Dermis blood vessel endothelial cell (primary cell): ENCODE results near the gene MRPS35. TPM values are rescaled to one million over a fixed set of nuclear protein-coding genes. Genes with fewer than 3 reads are reported as not detected.
A peak's percentile ranks its signal among the peaks of the same experiment; 100 is the strongest.

Experiments
- DNase-seq: peaks from one replicate; pipeline ENCODE4 v3.0.0; 2010
- total RNA-seq: library from RNA; depleted of rRNA; stranded (reverse); fragments of >200 nt; gene quantifications from 2 replicates; pipeline ENCODE4 v1.2.3, GENCODE V29; 2014

The MRPS35 gene
- 46.3 and 48.5 TPM in 2 replicates for total RNA-seq

DNA sequence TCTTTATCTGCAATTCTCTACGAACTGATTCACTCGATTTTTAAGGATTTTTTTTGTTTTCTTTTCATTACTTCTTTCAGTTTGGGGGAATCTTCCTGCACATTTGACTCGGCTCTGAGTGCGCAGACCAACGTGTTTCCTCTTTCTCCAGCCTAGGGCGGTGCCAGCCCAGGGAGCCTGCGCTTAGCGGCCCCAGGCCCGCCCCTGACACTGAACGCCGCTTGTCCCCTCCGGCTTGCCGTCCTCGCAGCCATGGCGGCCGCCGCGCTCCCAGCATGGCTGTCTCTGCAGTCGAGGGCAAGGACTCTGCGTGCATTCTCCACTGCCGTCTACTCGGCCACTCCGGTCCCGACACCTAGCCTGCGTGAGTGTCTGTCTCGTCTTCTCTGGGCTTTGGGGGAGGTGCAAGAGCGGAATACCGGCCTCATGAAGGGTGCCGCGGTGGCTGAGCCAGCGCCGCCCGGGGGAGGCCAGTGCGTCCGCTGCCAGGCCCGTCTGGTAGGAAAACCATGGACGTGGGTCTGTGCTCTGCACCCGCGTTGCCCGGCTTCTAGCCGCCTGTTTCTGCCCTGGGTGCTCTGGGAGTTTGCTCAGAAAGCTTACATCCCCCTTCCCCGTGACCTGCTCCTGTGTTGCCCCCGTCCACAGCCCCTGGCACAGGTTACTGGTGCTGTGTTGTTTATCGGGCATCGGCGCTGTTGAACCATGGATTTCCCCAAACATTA, at the start of gene MRPS35:
TSS of gene MRPS35 (plus strand) at position 241 of the 725 bp plus-strand sequence. CDS start at position 253, 12 bp downstream.
- DNase-seq, result peak; percentile 97

- no peak for DNase-seq
Observed at GRCh38 chr12:27665704-27666103, 44.9 kb upstream of the MRPS35 start.

GRCh38 chr12:27666510-27666909, 44.1 kb upstream of the MRPS35 start:
- no peak for DNase-seq

DNA sequence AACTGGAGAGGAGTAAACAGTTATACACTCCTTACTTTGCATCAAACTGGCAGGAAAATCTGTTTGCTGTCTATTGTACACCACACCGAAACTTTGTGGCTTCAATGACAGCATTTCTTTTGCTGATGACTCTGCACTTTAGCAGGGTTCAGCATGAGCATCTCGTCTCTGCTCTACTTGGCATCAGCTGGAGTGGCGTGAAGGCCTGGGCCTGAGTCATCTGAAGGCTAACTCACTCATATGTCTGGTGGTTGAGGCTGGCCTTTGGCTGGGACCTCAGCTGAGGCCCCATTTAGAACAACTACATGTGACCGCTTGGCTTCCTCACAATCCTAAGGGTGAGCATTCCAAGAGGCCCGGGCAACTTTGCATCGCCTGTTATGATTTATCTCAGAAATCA, 43.1 kb upstream of the MRPS35 start:
- no peak for DNase-seq

- DNase-seq, result no peak
Observed at GRCh38 chr12:27672051-27672450, 38.6 kb upstream of the MRPS35 start.

- DNase-seq, result no peak
Observed at GRCh38 chr12:27672643-27673042, 38.0 kb upstream of the MRPS35 start.

GRCh38 chr12:27673101-27673718, 37.4 kb upstream of the MRPS35 start:
- DNase-seq, result no peak

- DNase-seq, result no peak
Observed at GRCh38 chr12:27674989-27675388, 35.6 kb upstream of the MRPS35 start.

- no peak for DNase-seq
Observed at GRCh38 chr12:27680619-27681018, 30.0 kb upstream of the MRPS35 start.

DNA sequence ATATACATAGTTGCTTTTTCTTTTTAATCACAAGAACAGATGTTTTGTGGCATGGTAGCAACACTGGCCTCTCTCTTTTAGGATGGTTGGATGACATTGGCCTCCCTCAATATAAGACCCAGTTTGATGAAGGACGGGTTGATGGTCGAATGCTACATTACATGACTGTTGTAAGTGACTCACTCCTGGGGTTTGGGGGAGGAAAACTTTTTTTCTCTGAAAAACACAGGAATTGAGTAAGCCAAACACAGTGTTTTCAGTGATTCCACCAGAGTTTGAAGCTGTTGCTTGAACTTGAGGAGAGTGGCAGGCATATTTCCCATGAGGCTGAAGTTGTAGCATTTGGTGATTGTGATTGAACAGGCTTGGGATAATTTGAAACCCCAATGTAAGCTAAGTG, 28.1 kb upstream of the MRPS35 start:
- no peak for DNase-seq

DNA sequence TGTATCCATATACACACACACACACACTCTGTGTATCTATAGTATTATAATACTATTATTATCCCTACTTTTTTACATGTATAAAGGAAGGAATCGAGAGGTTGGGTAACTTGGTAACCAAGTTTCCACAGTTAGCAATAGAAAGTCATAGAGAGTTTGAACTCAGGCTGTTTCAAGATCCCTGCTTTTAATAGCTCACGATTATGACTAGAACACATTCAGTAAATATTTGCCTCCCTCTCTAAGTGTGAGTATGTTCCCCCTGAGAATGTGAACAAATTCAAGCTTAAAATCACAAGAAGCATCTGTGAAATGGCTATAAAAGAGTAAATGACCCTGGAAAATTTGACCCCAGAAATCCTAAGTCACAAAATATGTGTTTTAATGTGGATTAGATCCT, 25.4 kb upstream of the MRPS35 start:
- DNase-seq, result no peak

DNA sequence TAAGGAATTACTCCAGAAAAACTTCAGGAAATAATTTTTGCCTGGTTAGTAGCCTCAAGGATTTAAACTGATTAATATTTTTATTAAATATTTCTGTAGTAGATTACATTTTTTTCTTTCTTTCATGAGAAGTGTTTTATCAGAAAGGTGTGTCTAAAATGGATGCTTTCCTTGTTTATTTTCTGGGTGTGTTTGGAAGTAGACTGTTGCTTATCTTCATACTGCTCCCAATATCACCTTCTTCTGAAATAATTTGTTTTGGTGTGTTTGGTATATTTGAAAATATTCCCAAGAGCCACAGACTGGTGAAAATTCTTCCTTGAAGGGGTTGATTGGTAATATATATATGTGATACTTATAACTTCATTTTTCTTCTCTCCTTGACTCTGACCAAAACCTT, 24.5 kb upstream of the MRPS35 start:
- no peak for DNase-seq

DNA sequence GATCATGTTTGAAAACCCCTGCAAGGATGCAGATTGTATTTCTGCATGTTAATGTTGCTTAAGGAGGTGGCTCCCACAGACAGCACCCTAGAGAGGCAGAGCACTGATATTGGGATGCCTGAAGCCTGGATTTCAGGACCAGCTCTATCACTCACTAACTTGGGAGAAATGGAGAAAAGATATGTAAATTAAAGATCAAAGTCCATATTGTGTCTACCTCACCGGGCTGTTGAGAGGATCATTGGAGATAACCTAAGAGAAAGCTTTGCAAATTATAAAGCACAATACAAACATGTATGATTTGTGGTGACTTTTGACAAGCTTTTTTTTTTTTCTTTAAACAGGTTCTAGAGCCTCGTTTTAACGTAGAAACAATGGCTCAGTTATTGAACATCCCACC, 22.0 kb upstream of the MRPS35 start:
- DNase-seq, result no peak

- no peak for DNase-seq
Observed at GRCh38 chr12:27689558-27690180, 21.0 kb upstream of the MRPS35 start.

DNA sequence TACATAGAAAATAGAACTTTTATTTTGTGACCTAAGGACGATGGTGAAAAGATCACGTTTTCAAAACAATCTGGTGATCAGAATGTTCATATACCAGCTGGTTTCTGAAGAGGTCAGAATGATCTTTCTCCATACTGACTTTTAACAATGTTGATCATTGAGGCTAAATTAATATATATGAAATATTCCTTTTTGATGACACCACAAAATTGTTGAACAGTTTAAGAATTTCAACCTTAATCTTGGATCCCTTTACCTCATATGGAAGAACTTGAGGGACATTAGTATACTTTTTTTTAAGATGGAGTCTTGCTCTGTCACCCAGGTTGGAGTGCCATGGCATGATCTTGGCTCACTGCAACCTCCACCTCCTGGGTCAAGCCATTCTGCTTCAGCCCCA, 17.2 kb upstream of the MRPS35 start:
- DNase-seq, result no peak

DNA sequence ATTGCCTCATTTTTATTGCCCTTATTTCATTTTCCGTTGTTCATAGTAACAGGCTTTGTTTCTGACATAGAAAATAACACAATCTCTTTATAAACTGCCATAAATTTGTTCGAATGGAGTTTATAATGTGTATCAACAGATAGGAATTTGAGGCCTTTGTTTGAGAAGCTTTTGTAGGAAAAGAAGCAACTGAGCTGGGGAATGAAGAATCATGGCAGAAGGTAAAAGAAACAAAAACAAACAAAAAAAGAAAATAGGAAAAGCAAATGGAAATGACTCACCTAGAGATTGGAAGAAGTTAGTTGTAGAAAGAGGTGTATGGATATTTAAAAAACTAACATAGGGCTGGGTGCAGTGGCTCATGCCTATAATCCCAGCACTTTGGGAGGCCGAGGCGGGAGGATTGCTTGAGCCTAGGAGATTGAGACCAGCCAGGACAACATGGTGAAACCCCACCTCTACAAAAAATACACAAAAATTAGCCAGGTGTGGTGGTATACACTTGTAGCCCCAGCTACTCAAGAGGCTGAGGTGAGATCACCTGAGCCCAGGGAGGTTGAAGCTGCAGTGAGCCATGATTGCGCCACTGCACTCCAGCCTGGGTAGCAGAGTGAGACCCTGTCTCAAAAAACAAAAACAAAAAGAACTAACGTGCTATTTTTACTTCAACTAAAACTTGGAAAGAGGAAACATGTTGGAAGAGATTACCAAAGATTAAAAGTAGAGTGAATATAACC, 14.9 kb upstream of the MRPS35 start:
- no peak for DNase-seq

DNA sequence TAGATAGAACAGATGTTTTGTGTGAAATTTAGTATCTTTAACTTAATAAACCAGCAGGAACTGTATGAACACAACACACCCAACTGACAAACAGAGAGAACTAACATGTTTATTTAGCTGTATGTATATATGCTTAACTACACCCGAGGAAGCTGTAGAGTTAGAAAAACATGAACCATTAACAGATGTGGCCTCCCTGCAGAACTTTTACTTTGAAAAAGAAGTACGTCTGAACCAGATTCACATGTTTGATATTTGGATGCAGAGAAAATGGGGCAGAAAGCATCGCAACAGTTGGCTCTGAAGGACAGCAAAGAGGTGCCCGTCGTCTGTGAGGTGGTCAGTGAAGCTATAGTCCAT, 14.4 kb upstream of the MRPS35 start, which contains the start of gene REP15:
TSS of gene REP15 (plus strand) at position 155 of the 360 bp plus-strand sequence. CDS start at position 271, 116 bp downstream.
- DNase-seq, result no peak

DNA sequence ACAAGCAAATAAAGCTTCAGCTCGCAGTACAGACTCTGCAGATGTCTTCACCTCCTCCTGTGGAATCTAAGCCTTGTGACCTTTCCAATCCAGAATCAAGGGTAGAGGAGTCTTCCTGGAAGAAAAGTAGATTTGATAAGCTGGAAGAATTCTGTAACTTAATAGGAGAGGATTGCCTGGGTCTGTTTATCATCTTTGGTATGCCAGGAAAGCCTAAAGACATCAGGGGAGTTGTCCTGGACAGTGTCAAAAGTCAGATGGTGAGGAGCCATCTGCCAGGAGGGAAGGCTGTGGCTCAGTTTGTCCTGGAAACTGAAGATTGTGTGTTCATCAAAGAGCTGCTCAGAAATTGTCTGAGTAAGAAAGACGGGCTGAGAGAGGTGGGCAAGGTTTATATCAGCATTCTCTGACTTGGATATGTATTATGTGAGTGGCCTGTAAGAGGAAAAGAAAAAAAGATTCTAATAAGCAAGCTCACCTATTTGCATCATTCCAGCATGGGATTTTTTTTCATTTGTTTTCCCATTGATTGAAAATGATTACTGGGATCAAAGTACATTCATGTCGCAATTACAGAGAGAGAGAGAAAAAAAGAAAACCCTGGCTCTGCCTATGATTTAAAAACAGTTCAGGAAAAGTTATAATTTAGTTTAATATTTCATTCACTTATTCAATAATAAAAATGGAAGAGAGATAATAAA, 13.6 kb upstream of the MRPS35 start:
- DNase-seq, result no peak

- peak; percentile 90 for DNase-seq
Observed at GRCh38 chr12:27703720-27704452, 6.7 kb upstream of the MRPS35 start.

DNA sequence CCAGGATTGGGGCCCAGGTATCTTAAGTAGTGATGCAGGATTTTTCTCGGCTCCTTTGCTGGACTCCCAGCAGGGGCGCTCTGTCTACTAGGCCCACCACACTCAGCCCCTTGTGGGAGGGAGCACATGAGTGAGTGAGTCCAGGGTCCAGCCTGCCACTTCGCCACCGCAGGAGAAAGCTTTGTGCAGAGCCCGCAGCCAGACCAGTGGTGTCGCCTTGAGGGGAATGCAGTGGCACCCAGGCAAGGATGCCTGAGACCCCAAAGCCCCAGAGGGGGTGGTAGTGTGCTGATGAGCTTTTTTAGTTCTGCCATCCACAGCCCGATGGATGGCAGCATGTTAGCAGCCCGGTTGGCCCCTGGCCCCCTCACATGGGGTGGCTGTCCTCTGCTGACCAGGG, 5.4 kb upstream of the MRPS35 start:
- DNase-seq, result no peak

- DNase-seq, result no peak
Observed at GRCh38 chr12:27707216-27707615, 3.4 kb upstream of the MRPS35 start.
